PC-3 (cell line): ENCODE data around the gene IP6K3. TPM values are rescaled to one million over a fixed set of nuclear protein-coding genes. Genes with fewer than 3 reads are reported as not detected.

Experiments
- ATAC-seq: fragments of 200-7000 bp; cut with Tn5 transposase; 2 replicates; pipeline ENCODE4 v1.9.1; 2020; ENCODE audit warnings: mild to moderate bottlenecking, moderate library complexity
- BruUV-seq: library from RNA; stranded (reverse); fragments of 400-500 nt; replicated peaks from 2 replicates; lab custom pipeline; 2021; lab: Mats Ljungman, UMichigan
- CTCF ChIA-PET: fragments of 300-600 bp; sonication (Branson Sonifier 250); formaldehyde crosslinking; loops from one replicate; lab custom pipeline; 2022; ENCODE audit warnings: antibody characterized with exemption; lab: Charles Lee
- POLR2A ChIA-PET: fragments of 300-600 bp; sonication (Branson Sonifier 250); formaldehyde crosslinking; loops from one replicate; lab custom pipeline; 2022; ENCODE audit warnings: antibody characterized with exemption; ENCODE audit not compliant: unreplicated experiment; lab: Charles Lee
- DNase-seq: peaks from one replicate; pipeline ENCODE4 v3.0.0-alpha.2; 2015
- H2AFZ ChIP-seq: fragments of 300-600 bp; sonication (generic); 2 replicates; pipeline ENCODE4 v1.6.0; 2016; ENCODE audit warnings: antibody characterized with exemption, low read length
- H3F3A ChIP-seq: fragments of 300-600 bp; sonication (generic); one replicate; pipeline ENCODE4 v1.6.0; 2017; ENCODE audit warnings: antibody characterized with exemption, low read length, control low read depth, mild to moderate bottlenecking; ENCODE audit not compliant: unreplicated experiment
- H3K27ac ChIP-seq: fragments of 300-600 bp; sonication (generic); 2 replicates; pipeline ENCODE4 v1.5.1; 2016; ENCODE audit warnings: mild to moderate bottlenecking, low read length
- H3K27me3 ChIP-seq: fragments of 300-600 bp; sonication (generic); 2 replicates; pipeline ENCODE4 v1.6.1; 2016; ENCODE audit warnings: low read length, mixed read lengths
- H3K36me3 ChIP-seq: fragments of 300-600 bp; sonication (generic); 2 replicates; pipeline ENCODE4 v1.6.1; 2016; ENCODE audit warnings: low read depth, mixed run types, low read length, mixed read lengths
- H3K4me1 ChIP-seq: fragments of 300-600 bp; sonication (generic); 2 replicates; pipeline ENCODE4 v1.5.1; 2016; ENCODE audit warnings: low read length; ENCODE audit not compliant: insufficient read depth
- H3K4me2 ChIP-seq: fragments of 300-600 bp; sonication (generic); 2 replicates; pipeline ENCODE4 v1.6.0; 2016; ENCODE audit warnings: low read length
- H3K4me3 ChIP-seq: fragments of 300-600 bp; sonication (generic); 2 replicates; pipeline ENCODE4 v1.5.1; 2016; ENCODE audit warnings: mild to moderate bottlenecking, low read length, mixed read lengths
- H3K79me2 ChIP-seq: fragments of 300-600 bp; sonication (generic); 2 replicates; pipeline ENCODE4 v1.6.1; 2017; ENCODE audit warnings: low read length, mixed read lengths
- H3K9ac ChIP-seq: fragments of 300-600 bp; sonication (generic); 2 replicates; pipeline ENCODE4 v1.6.0; 2016; ENCODE audit warnings: mild to moderate bottlenecking, low read length
- H3K9me2 ChIP-seq: fragments of 300-600 bp; sonication (generic); replicated peaks from 2 replicates; pipeline ENCODE4 v1.6.1; 2016; ENCODE audit warnings: mixed run types, low read length, mixed read lengths
- H3K9me3 ChIP-seq: fragments of 300-600 bp; sonication (generic); 2 replicates; pipeline ENCODE4 v1.6.1; 2016; ENCODE audit warnings: low read length, mixed read lengths
- H4K20me1 ChIP-seq: fragments of 300-600 bp; sonication (generic); 2 replicates; pipeline ENCODE4 v1.6.1; 2016; ENCODE audit warnings: low read length, mixed read lengths
- CTCF ChIP-seq: fragments of 300-600 bp; sonication (generic); conservative IDR thresholded peaks from 2 replicates; pipeline ENCODE4 v1.5.1; 2017; ENCODE audit warnings: antibody characterized with exemption, low read depth, mild to moderate bottlenecking, low read length
- EZH2 ChIP-seq: fragments of 300-600 bp; sonication (generic); IDR thresholded peaks from one replicate; pipeline ENCODE4 v1.6.1; 2017; ENCODE audit warnings: antibody characterized with exemption, mild to moderate bottlenecking, low read length; ENCODE audit not compliant: unreplicated experiment
- EZH2phosphoT487 ChIP-seq: fragments of 300-600 bp; sonication (generic); IDR thresholded peaks from 2 replicates; pipeline ENCODE4 v1.6.1; 2018; ENCODE audit warnings: mild to moderate bottlenecking, antibody characterized with exemption, low read length, borderline replicate concordance
- intact Hi-C: fragments of 100-400 bp; cut with micrococcal nuclease; formaldehyde crosslinking; loops from 2 replicates; pipeline ENCODE4 v1.9.0; 2023
- total RNA-seq: library from RNA; depleted of rRNA; stranded (reverse); fragments of >200 nt; gene quantifications from 2 replicates; pipeline ENCODE4 v1.2.3, GENCODE V29; 2014

IP6K3 gene
- total RNA-seq, 1 experiment from 2014 or later, result not detected

GRCh38 chr6:33789550-33789895 lies 42.8 kb upstream of the IP6K3 start:
- Histone ChIP-seq H3K4me3 (peak overlapping the region; percentile 89), H3K36me3 (no peaks in the 10 kb centered on the region), H4K20me1 (no peaks in the 10 kb centered on the region), H3K79me2 (peaks cover 38% of the 10 kb centered on the region), H3K4me1 (peaks cover 35% of the 10 kb centered on the region), H3K9me3 (no peaks in the 10 kb centered on the region), H3K27me3 (peaks cover 3% of the 10 kb centered on the region; the same call in 1 of the 2 replicates), H3K27ac (no peak overlapping the region), H2AFZ (peak overlapping the region; percentile 92), H3K9me2 (no peaks in the 10 kb centered on the region), H3K9ac (peak overlapping the region; percentile 94), H3F3A (no peaks in the 10 kb centered on the region), H3K4me2 (peak overlapping the region; percentile 95)
- TF ChIP-seq EZH2phosphoT487 (no peak), EZH2 (no peak), CTCF (no peak)
- intact Hi-C loops, result no loop called here
- ChIA-PET POLR2A (no interaction called here), CTCF (interaction anchor here (0.6 kb wide), 1 partner anchor 17 kb away, joined by 3 read pairs; no protein-coding TSS in a partner anchor)
- no peak for ATAC-seq
- BruUV-seq, result TSS peak; percentile 77
- no peak for DNase-seq

- POLR2A ChIA-PET, result no interaction called here
- H3F3A ChIP-seq, result no peaks in the 10 kb centered on the region
- H3K9me3 ChIP-seq, result no peaks in the 10 kb centered on the region
- peaks cover 39% of the 10 kb centered on the region for H3K79me2 ChIP-seq
- peaks cover 2% of the 10 kb centered on the region; the same call in 1 of the 2 replicates for H3K36me3 ChIP-seq
- CTCF ChIA-PET, result interaction anchor here (0.6 kb wide), 1 partner anchor 16 kb away, joined by 3 read pairs; no protein-coding TSS in a partner anchor
- peak within 1 kb of the TSS; percentile 95 for H3K4me2 ChIP-seq
- DNase-seq (peak; percentile 92), ATAC-seq (peak; percentile 72)
- H3K27ac ChIP-seq, result peak within 1 kb of the TSS; percentile 54
- H4K20me1 ChIP-seq, result no peaks in the 10 kb centered on the region
- peak within 1 kb of the TSS; percentile 94 for H3K9ac ChIP-seq
- H2AFZ ChIP-seq, result peak within 1 kb of the TSS; percentile 92
- H3K4me3 ChIP-seq, result peak within 1 kb of the TSS; percentile 89
- intact Hi-C loops, result loop anchor here (1.0 kb wide), 1 partner anchor 21 kb away; no protein-coding TSS in a partner anchor
- peaks cover 3% of the 10 kb centered on the region; the same call in 1 of the 2 replicates for H3K27me3 ChIP-seq
- H3K4me1 ChIP-seq, result peaks cover 35% of the 10 kb centered on the region
- TF ChIP-seq EZH2phosphoT487 (no peak), CTCF (no peak), EZH2 (no peak)
- no TSS peak for BruUV-seq
- H3K9me2 ChIP-seq, result no peaks in the 10 kb centered on the region
Observed at GRCh38 chr6:33788694-33789549, 42.2 kb upstream of the IP6K3 start, which contains the start of gene LEMD2. TSS of gene LEMD2 (minus strand) at chr6:33789130. CDS start at chr6:33789116, 14 bp downstream.
